ENCODE results near the gene RASSF7.

DNA sequence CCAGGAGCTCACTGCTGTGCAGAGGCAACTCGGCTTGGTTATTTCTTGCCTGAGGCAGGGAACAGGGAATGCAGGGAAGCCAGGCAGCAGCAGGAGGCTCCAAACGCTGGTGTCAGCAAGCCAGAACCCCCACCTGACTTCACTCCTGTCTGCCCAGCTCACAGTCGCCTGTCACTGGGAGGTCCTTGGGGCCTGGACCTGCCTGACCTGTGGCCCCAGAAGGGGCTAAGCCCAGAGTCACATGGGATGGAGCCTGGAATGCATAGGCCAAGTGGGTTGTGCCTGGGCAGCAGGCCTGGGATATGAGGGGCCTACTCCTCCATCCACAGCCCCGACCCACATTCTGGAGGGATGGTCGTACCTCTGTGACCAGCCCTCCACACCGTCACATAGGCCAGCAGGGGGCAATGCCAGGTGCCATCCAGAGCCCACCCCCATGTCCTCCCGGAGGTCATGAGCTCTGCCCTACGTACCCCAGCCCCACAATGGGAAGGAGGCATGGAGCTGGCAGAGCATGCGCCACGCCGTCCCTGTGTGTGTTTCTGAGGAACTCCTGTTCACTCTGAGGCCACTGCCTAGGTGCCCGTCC lies 5.2 kb downstream of the RASSF7 start:
- TF ChIP-seq, protein P1, sequence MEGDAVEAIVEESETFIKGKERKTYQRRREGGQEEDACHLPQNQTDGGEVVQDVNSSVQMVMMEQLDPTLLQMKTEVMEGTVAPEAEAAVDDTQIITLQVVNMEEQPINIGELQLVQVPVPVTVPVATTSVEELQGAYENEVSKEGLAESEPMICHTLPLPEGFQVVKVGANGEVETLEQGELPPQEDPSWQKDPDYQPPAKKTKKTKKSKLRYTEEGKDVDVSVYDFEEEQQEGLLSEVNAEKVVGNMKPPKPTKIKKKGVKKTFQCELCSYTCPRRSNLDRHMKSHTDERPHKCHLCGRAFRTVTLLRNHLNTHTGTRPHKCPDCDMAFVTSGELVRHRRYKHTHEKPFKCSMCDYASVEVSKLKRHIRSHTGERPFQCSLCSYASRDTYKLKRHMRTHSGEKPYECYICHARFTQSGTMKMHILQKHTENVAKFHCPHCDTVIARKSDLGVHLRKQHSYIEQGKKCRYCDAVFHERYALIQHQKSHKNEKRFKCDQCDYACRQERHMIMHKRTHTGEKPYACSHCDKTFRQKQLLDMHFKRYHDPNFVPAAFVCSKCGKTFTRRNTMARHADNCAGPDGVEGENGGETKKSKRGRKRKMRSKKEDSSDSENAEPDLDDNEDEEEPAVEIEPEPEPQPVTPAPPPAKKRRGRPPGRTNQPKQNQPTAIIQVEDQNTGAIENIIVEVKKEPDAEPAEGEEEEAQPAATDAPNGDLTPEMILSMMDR (IDR thresholded peaks at IDR 0.05 in 2 of 3, conservative IDR thresholded peaks at IDR 0.05 in 1 of 3; ENCODE audit: control insufficient read depth in 2 of 3, extremely low read depth in 1 of 3, insufficient read depth in 1 of 3, low read depth in 3 of 3, low read length in 3 of 3) = peak in 1 of 3 experiments; percentile 5; a peak in 2 of 6 replicates
- no peak for TF ChIP-seq SMAD5 (IDR thresholded peaks at IDR 0.05; ENCODE audit: low read depth)
- TF ChIP-seq, protein P2, sequence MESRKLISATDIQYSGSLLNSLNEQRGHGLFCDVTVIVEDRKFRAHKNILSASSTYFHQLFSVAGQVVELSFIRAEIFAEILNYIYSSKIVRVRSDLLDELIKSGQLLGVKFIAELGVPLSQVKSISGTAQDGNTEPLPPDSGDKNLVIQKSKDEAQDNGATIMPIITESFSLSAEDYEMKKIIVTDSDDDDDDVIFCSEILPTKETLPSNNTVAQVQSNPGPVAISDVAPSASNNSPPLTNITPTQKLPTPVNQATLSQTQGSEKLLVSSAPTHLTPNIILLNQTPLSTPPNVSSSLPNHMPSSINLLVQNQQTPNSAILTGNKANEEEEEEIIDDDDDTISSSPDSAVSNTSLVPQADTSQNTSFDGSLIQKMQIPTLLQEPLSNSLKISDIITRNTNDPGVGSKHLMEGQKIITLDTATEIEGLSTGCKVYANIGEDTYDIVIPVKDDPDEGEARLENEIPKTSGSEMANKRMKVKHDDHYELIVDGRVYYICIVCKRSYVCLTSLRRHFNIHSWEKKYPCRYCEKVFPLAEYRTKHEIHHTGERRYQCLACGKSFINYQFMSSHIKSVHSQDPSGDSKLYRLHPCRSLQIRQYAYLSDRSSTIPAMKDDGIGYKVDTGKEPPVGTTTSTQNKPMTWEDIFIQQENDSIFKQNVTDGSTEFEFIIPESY (IDR thresholded peaks at IDR 0.05) = no peak
- TF ChIP-seq JUND (IDR thresholded peaks at IDR 0.05; ENCODE audit: low read depth, low read length) = no peak
- TF ChIP-seq CBFB (IDR thresholded peaks at IDR 0.05; ENCODE audit: low read depth) = no peak
- no peak for TF ChIP-seq CBX3 (IDR thresholded peaks at IDR 0.05; ENCODE audit: borderline replicate concordance, low read depth)
- TF ChIP-seq HDAC6 (IDR thresholded peaks at IDR 0.05; ENCODE audit: unreplicated experiment) = no peak

All from GM12878 (cell line).